K562 (cell line): ENCODE data around the gene NOSIP. TPM values are rescaled to one million over a fixed set of nuclear protein-coding genes. Genes with fewer than 3 reads are reported as not detected.

Experiments used
- ELF1 ChIP-seq: fragments of 200-800 bp; sonication (Bioruptor generic); IDR thresholded peaks from 2 replicates; pipeline ENCODE4 v1.6.1; 2016; ENCODE audit warnings: missing genetic modification characterization, missing compliant biosample characterization
- EP400 ChIP-seq: fragments of 450-650 bp; IDR thresholded peaks from 2 replicates; pipeline ENCODE4 v1.6.1; 2017; ENCODE audit warnings: antibody characterized with exemption, mild to moderate bottlenecking, moderate library complexity
- ETV1 ChIP-seq: fragments of 450-650 bp; conservative IDR thresholded peaks from 2 replicates; pipeline ENCODE4 v1.6.1; 2016; ENCODE audit warnings: missing genetic modification characterization, control low read depth, low read depth, missing compliant biosample characterization
- HNRNPL ChIP-seq: fragments of 200-400 bp; formaldehyde crosslinking; IDR thresholded peaks from 2 replicates; pipeline ENCODE4 v1.6.1; 2017; ENCODE audit warnings: low read depth, mild to moderate bottlenecking, low read length
- JUN ChIP-seq, 2 experiments: sonication (generic) in 1 of 2; formaldehyde crosslinking in 1 of 2; IDR thresholded peaks; 2 replicates each; pipeline versions ENCODE4 v1.6.1 to v1.8.0; 2012 to 2022; ENCODE audit warnings: borderline replicate concordance in 2 of 2, mild to moderate bottlenecking in 2 of 2, improper control_type of control experiment in 1 of 2, low read depth in 1 of 2, low read length in 1 of 2, missing genetic modification reagents in 1 of 2
- KDM2B ChIP-seq: fragments of 250-450 bp; sonication (Bioruptor Pico); IDR thresholded peaks from 2 replicates; pipeline ENCODE4 v1.8.0; 2021; ENCODE audit warnings: mild to moderate bottlenecking, moderate library complexity
- NBN ChIP-seq: fragments of 450-650 bp; IDR thresholded peaks from 2 replicates; pipeline ENCODE4 v1.6.1; 2016; ENCODE audit warnings: low read depth, mild to moderate bottlenecking
- POLR2G ChIP-seq: fragments of 200-400 bp; formaldehyde crosslinking; IDR thresholded peaks from 2 replicates; pipeline ENCODE4 v1.6.1; 2017; ENCODE audit warnings: low read depth, mild to moderate bottlenecking, antibody characterized with exemption, low read length, moderate library complexity
- POU5F1 ChIP-seq: fragments of 150-350 bp; IDR thresholded peaks from 2 replicates; pipeline ENCODE4 v1.6.1; 2014; ENCODE audit warnings: borderline replicate concordance, low read length, low read depth, mild to moderate bottlenecking; ENCODE audit not compliant: partially characterized antibody
- RBBP5 ChIP-seq: fragments of 200-600 bp; sonication (generic); IDR thresholded peaks from 2 replicates; pipeline ENCODE4 v1.6.1; 2012; ENCODE audit warnings: borderline replicate concordance, mild to moderate bottlenecking, low read length, control low read depth, inconsistent platforms; ENCODE audit not compliant: insufficient read depth, poor library complexity, severe bottlenecking
- SMARCE1 ChIP-seq: fragments of 450-650 bp; IDR thresholded peaks from 2 replicates; pipeline ENCODE4 v1.7.1; 2016; ENCODE audit warnings: mild to moderate bottlenecking
- ZNF347 ChIP-seq: fragments of 450-650 bp; formaldehyde crosslinking; IDR thresholded peaks from 2 replicates; pipeline ENCODE4 v1.4.0; 2020; ENCODE audit warnings: low read depth, mild to moderate bottlenecking, moderate library complexity
- polyA plus RNA-seq, 8 experiments: library from polyadenylated mRNA; depleted of rRNA in 4 of 8; stranded (reverse) in 5 of 8; unstranded in 3 of 8; fragments of >200 nt; fragmentation: Nextera tagmentation in 2 of 8; fragmentation: Illumina TruSeq in 1 of 8; extraction: Ambion mirVana in 2 of 8; extraction: Trizol in 1 of 8; gene quantifications; 2 replicates each; pipeline versions ENCODE4 v1.2.1 to v1.2.3, GENCODE V29; 2011 to 2014; ENCODE audit warnings: inconsistent platforms in 1 of 8, missing spikeins in 1 of 8
- total RNA-seq, 7 experiments: library from RNA; depleted of rRNA in 6 of 7; stranded (reverse); fragments of >200 nt in 6 of 7; fragmentation: Illumina TruSeq in 2 of 7; extraction: Trizol in 2 of 7; gene quantifications; 2 replicates each; pipeline versions ENCODE4 v1.2.1 to v1.2.3, GENCODE V29; 2011 to 2021; ENCODE audit warnings: low replicate concordance in 1 of 7
- TF ChIP-seq, protein P1 (sequence below): sonication (generic); formaldehyde crosslinking; IDR thresholded peaks from 2 replicates; pipeline ENCODE4 v1.8.0; 2022; ENCODE audit warnings: mild to moderate bottlenecking, missing genetic modification reagents
- TF ChIP-seq, protein P2 (sequence below), 2 experiments: fragments of 450-650 bp; IDR thresholded peaks; 2 replicates each; pipeline ENCODE4 v1.6.1; 2016
- TF ChIP-seq, protein P3 (sequence below): fragments of 250-450 bp; sonication (Bioruptor Pico); IDR thresholded peaks from 2 replicates; pipeline ENCODE4 v1.9.0; 2021; ENCODE audit warnings: mild to moderate bottlenecking, inconsistent platforms
- TF ChIP-seq, protein P4 (sequence below): fragments of 250-450 bp; sonication (Bioruptor Pico); IDR thresholded peaks from 2 replicates; pipeline ENCODE4 v1.8.0; 2021; ENCODE audit warnings: borderline replicate concordance, mild to moderate bottlenecking, moderate library complexity; ENCODE audit not compliant: poor library complexity, severe bottlenecking

NOSIP gene
- total and polyA plus RNA-seq, 9 of the 15 experiments (the other 6 are each of a cell fraction or from before 2014, with no cell fraction given): 14.4 to 153 (median 79.9) TPM

DNA sequence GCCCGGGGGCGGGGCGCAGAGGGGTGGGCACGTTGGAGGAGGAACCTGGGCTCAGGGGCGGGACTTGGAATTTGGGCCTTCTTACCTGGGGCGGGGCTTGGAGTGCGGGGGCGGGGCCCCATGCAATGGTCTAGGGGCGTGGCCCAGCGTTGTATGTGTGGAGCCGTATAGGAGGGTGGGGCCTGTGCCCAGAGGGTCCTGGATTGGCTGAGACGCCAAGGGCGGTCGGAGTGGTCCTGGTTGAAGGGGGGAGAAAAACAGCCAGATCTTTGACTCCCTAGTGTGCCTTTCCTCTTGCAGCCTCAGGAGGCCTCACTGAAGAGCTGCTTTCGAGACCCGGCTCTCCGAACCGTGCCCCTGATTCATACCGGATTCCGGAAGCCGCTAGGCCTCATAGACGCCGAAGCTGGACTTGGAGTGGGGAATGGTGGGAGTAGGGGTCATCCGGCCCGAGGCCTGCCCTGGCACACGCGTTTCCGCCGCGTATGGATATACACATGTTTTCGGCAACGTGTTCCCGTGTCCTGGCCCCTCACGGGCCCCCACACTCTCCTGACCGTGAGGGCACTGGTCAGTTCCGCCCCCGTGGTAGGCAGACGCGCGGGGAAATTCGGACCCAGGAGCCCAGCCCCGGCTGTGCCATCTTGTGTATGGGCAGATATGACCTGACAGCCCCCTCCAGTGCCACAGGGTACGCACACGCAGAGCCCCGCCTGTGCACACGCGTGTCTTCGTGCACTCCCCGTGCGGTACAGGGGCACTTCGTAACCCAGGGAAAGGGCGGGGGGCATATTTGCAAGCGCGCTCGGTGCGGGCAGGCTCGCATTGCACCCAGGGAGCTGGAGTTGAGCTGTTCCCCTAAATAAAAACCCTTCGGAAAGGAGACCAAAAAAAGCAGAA is 10.0 kb upstream of the NOSIP start (continued):
- TF ChIP-seq KDM2B (CRISPR knock-in tag) (0 out of 2 replicates have a peak, but pooled peaks have one; percentile 9), ETV1 (tag) (peak; percentile 85), EP400 (peak; percentile 80), NBN (0 out of 2 replicates have a peak, but pooled peaks have one; percentile 12), ZNF347 (CRISPR knock-in tag) (no peak), JUN (IDR thresholded peaks at IDR 0.05; ENCODE audit: borderline replicate concordance, low read depth, low read length) (no peak), JUN (CRISPR knock-in tag; IDR thresholded peaks at IDR 0.05; ENCODE audit: borderline replicate concordance) (peak; percentile 74; the same call in 1 of the 2 replicates), SMARCE1 (peak; percentile 51; the same call in 1 of the 2 replicates), POLR2G (peak; percentile 89), HNRNPL (peak; percentile 73; the same call in 1 of the 2 replicates), POU5F1 (no peak), RBBP5 (peak; percentile 63), ELF1 (tag) (peak; percentile 15; the same call in 1 of the 2 replicates)
- TF ChIP-seq, protein P1, sequence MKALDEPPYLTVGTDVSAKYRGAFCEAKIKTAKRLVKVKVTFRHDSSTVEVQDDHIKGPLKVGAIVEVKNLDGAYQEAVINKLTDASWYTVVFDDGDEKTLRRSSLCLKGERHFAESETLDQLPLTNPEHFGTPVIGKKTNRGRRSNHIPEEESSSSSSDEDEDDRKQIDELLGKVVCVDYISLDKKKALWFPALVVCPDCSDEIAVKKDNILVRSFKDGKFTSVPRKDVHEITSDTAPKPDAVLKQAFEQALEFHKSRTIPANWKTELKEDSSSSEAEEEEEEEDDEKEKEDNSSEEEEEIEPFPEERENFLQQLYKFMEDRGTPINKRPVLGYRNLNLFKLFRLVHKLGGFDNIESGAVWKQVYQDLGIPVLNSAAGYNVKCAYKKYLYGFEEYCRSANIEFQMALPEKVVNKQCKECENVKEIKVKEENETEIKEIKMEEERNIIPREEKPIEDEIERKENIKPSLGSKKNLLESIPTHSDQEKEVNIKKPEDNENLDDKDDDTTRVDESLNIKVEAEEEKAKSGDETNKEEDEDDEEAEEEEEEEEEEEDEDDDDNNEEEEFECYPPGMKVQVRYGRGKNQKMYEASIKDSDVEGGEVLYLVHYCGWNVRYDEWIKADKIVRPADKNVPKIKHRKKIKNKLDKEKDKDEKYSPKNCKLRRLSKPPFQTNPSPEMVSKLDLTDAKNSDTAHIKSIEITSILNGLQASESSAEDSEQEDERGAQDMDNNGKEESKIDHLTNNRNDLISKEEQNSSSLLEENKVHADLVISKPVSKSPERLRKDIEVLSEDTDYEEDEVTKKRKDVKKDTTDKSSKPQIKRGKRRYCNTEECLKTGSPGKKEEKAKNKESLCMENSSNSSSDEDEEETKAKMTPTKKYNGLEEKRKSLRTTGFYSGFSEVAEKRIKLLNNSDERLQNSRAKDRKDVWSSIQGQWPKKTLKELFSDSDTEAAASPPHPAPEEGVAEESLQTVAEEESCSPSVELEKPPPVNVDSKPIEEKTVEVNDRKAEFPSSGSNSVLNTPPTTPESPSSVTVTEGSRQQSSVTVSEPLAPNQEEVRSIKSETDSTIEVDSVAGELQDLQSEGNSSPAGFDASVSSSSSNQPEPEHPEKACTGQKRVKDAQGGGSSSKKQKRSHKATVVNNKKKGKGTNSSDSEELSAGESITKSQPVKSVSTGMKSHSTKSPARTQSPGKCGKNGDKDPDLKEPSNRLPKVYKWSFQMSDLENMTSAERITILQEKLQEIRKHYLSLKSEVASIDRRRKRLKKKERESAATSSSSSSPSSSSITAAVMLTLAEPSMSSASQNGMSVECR (CRISPR knock-in tag): peak; percentile 90
- TF ChIP-seq, protein P2, sequence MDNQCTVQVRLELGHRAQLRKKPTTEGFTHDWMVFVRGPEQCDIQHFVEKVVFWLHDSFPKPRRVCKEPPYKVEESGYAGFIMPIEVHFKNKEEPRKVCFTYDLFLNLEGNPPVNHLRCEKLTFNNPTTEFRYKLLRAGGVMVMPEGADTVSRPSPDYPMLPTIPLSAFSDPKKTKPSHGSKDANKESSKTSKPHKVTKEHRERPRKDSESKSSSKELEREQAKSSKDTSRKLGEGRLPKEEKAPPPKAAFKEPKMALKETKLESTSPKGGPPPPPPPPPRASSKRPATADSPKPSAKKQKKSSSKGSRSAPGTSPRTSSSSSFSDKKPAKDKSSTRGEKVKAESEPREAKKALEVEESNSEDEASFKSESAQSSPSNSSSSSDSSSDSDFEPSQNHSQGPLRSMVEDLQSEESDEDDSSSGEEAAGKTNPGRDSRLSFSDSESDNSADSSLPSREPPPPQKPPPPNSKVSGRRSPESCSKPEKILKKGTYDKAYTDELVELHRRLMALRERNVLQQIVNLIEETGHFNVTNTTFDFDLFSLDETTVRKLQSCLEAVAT (IDR thresholded peaks at IDR 0.05): 0 out of 4 replicates have a peak, but pooled peaks of 1 of the 2 experiments have one; percentile 30
- TF ChIP-seq, protein P3, sequence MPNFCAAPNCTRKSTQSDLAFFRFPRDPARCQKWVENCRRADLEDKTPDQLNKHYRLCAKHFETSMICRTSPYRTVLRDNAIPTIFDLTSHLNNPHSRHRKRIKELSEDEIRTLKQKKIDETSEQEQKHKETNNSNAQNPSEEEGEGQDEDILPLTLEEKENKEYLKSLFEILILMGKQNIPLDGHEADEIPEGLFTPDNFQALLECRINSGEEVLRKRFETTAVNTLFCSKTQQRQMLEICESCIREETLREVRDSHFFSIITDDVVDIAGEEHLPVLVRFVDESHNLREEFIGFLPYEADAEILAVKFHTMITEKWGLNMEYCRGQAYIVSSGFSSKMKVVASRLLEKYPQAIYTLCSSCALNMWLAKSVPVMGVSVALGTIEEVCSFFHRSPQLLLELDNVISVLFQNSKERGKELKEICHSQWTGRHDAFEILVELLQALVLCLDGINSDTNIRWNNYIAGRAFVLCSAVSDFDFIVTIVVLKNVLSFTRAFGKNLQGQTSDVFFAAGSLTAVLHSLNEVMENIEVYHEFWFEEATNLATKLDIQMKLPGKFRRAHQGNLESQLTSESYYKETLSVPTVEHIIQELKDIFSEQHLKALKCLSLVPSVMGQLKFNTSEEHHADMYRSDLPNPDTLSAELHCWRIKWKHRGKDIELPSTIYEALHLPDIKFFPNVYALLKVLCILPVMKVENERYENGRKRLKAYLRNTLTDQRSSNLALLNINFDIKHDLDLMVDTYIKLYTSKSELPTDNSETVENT (CRISPR knock-in tag): peak; percentile 79
- TF ChIP-seq, protein P4, sequence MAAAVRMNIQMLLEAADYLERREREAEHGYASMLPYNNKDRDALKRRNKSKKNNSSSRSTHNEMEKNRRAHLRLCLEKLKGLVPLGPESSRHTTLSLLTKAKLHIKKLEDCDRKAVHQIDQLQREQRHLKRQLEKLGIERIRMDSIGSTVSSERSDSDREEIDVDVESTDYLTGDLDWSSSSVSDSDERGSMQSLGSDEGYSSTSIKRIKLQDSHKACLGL: peak; percentile 23
